GM23248 (cell line): ENCODE data around the gene GTF2H2C_2.
"Not testable (repeated sequence)": the region's sequence is repeated elsewhere in the genome, so short reads cannot be mapped to it uniquely, and the experiment has no call there.

Source experiments
- EZH2 ChIP-seq: fragments of 200-600 bp; sonication (generic); IDR thresholded peaks from 2 replicates; pipeline ENCODE4 v1.6.1; 2018; ENCODE audit warnings: antibody characterized with exemption, mild to moderate bottlenecking; ENCODE audit not compliant: insufficient read depth, poor library complexity, severe bottlenecking
- EZH2phosphoT487 ChIP-seq: fragments of 200-600 bp; sonication (generic); IDR thresholded peaks from 2 replicates; pipeline ENCODE4 v1.6.1; 2018; ENCODE audit warnings: antibody characterized with exemption, moderate library complexity, mild to moderate bottlenecking, low read depth; ENCODE audit not compliant: insufficient read depth

GRCh38 chr5:70400984-70401686 lies 14.0 kb upstream of the GTF2H2C_2 start:
- not testable (repeated sequence) for TF ChIP-seq EZH2phosphoT487, EZH2
